ENCODE measurements around the gene GNAI2. TPM values are rescaled to one million over a fixed set of nuclear protein-coding genes. Genes with fewer than 3 reads are reported as not detected.

Gene GNAI2
- total and polyA plus RNA-seq, 7 experiments from 2014 or later, result 225 to 527 (median 397) TPM

DNA sequence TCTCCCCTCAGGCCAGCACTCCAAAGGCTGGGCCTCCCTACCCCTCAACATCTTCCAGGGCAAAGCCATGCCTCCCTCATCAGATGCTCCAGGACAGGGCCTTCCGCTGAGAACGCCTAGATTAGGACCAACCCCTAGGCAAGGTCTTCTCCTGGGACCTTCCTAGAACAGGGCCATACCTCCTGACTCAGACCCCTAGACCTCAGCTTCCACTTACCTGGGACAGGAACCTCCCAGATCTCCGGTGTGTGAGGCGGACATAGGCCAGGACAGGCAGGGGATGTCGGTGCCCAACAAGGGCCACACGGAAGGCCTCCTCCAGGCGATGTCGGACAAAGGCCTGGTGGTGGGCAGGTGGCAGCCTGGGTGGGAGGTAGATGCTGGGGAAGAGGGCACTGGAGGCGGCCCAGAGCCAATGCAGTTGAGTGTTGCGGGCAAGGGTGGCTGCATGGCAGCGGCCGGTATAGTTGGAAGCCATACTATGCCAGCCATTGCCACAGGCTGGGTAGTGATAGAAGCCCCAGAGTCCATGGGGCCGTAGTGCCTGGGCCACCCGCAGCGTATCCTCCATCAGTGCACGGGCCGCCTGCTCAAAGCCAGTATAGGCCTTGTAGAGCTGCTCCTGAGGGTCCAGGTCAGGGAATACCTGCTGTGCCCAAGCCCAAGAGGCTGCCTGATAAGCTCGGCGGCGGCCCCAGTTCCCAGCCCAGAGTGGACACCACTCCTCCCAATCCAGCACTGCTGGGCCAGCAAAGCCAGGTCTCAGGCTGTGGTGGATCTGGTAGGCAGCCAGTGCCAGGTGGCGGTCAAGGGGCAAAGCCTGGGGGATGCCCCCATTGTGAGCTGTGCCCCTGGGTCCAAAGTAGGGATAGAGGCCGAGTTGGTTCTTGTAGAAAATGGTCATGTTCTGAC lies 58.7 kb downstream of the GNAI2 start:
- POLR2A ChIA-PET, result interaction anchor here (0.8 to 3.1 kb wide), 3 partner anchors 43 to 56 kb away, joined by 3 to 18 read pairs (median 3); partner anchors contain the start of genes CYB561D2 and NPRL2
- H3K27ac ChIP-seq (ENCODE audit: low read depth, low read length), result no peak overlapping the region
- H3K27ac Mint-ChIP-seq, result peak overlapping the region in 3 of 9 donors; percentile 44 to 63 (median 52)
- H3K36me3 ChIP-seq (ENCODE audit: control insufficient read depth in 2 of 3, insufficient read depth in 3 of 3, low read length in 3 of 3), result peaks cover 0 to 22% (median 0%) of the 10 kb centered on the region in 3 experiments
- no peaks in the 10 kb centered on the region for H3K27me3 Mint-ChIP-seq
- no peaks in the 10 kb centered on the region for H3K27me3 ChIP-seq (ENCODE audit: control insufficient read depth in 2 of 2, insufficient read depth in 2 of 2, low read length in 2 of 2)
- H3K4me1 Mint-ChIP-seq, result peaks cover 21 to 39% (median 32%) of the 10 kb centered on the region in 7 donors
- no peak overlapping the region for H3K4me3 ChIP-seq (ENCODE audit: low read length)
- intact Hi-C loops (cut with micrococcal nuclease), result loop anchor here (5.0 to 10.0 kb wide), 9 partner anchors 210 to 1820 kb away; partner anchors contain the start of genes APEH (in 1 of the 2), CISH (in 1 of the 2), DUSP7 (in 1 of the 2) and INKA1 (in 1 of the 2)
- H3K9me3 Mint-ChIP-seq, result no peaks in the 10 kb centered on the region
- no peak overlapping the region for H3K4me3 Mint-ChIP-seq
- peaks cover 24 to 27% of the 10 kb centered on the region in 2 donors for H3K4me1 ChIP-seq (ENCODE audit: control insufficient read depth in 2 of 2, insufficient read depth in 2 of 2, low read length in 2 of 2)
- H3K36me3 Mint-ChIP-seq, result peaks cover 0 to 1% (median 0%) of the 10 kb centered on the region in 5 donors
- ATAC-seq, result no peak
- CTCF ChIA-PET, result no interaction called here
- no peak for DNase-seq
- H3K9me3 ChIP-seq (ENCODE audit: control insufficient read depth in 2 of 3, low read length in 3 of 3), result no peaks in the 10 kb centered on the region

- Histone ChIP-seq H3K36me3 (ENCODE audit: control insufficient read depth in 2 of 3, insufficient read depth in 3 of 3, low read length in 3 of 3) (peaks cover 0 to 14% (median 0%) of the 10 kb centered on the region in 3 experiments), H3K4me1 (ENCODE audit: control insufficient read depth in 2 of 2, insufficient read depth in 2 of 2, low read length in 2 of 2) (peaks cover 32 to 34% of the 10 kb centered on the region in 2 donors), H3K27me3 (ENCODE audit: control insufficient read depth in 2 of 2, insufficient read depth in 2 of 2, low read length in 2 of 2) (no peaks in the 10 kb centered on the region), H3K27ac (ENCODE audit: low read depth, low read length) (no peak overlapping the region), H3K9me3 (ENCODE audit: control insufficient read depth in 2 of 3, low read length in 3 of 3) (no peaks in the 10 kb centered on the region), H3K4me3 (ENCODE audit: low read length) (no peak overlapping the region)
- intact Hi-C loops (cut with micrococcal nuclease), result loop anchor here (5.0 to 10.0 kb wide), 9 partner anchors 211 to 1821 kb away; partner anchors contain the start of genes APEH (in 1 of the 2), CISH (in 1 of the 2), DUSP7 (in 1 of the 2) and INKA1 (in 1 of the 2)
- CTCF ChIA-PET, result interaction anchor here (1.0 kb wide), 1 partner anchor 67 kb away, joined by 3 read pairs; no protein-coding TSS in a partner anchor
- Mint-ChIP-seq H3K27me3 (no peaks in the 10 kb centered on the region), H3K36me3 (peaks cover 0 to 1% (median 0%) of the 10 kb centered on the region in 5 donors), H3K4me1 (peaks cover 28 to 48% (median 38%) of the 10 kb centered on the region in 7 donors), H3K27ac (peak overlapping the region in 4 of 9 donors; percentile 28 to 95 (median 47)), H3K9me3 (no peaks in the 10 kb centered on the region), H3K4me3 (peak overlapping the region in 1 of 10 donors; percentile 56)
- POLR2A ChIA-PET, result interaction anchor here (0.9 to 1.3 kb wide), 2 partner anchors 32 to 55 kb away, joined by 3 to 4 read pairs; partner anchors contain the start of genes CYB561D2, NPRL2 and TUSC2
- ATAC-seq (no peak), DNase-seq (no peak)
Measured at GRCh38 chr3:50295553-50296431, 59.8 kb downstream of the GNAI2 start.

GRCh38 chr3:50296721-50297383 lies 60.8 kb downstream of the GNAI2 start:
- no peaks in the 10 kb centered on the region for H3K9me3 Mint-ChIP-seq
- peaks cover 0 to 1% (median 0%) of the 10 kb centered on the region in 5 donors for H3K36me3 Mint-ChIP-seq
- POLR2A ChIA-PET, result interaction anchor here (1.1 to 3.9 kb wide), 3 partner anchors 18 to 31 kb away, joined by 3 to 31 read pairs (median 4); partner anchors contain the start of genes LSMEM2 and TUSC2
- H3K4me1 Mint-ChIP-seq, result peaks cover 22 to 45% (median 31%) of the 10 kb centered on the region in 7 donors
- Histone ChIP-seq H3K4me1 (ENCODE audit: control insufficient read depth in 2 of 2, insufficient read depth in 2 of 2, low read length in 2 of 2) (peaks cover 24 to 25% of the 10 kb centered on the region in 2 donors), H3K9me3 (ENCODE audit: control insufficient read depth in 2 of 3, low read length in 3 of 3) (no peaks in the 10 kb centered on the region), H3K36me3 (ENCODE audit: control insufficient read depth in 2 of 3, insufficient read depth in 3 of 3, low read length in 3 of 3) (peaks cover 0 to 11% (median 0%) of the 10 kb centered on the region in 3 experiments), H3K27me3 (ENCODE audit: control insufficient read depth in 2 of 2, insufficient read depth in 2 of 2, low read length in 2 of 2) (no peaks in the 10 kb centered on the region), H3K27ac (ENCODE audit: low read depth, low read length) (no peak overlapping the region), H3K4me3 (ENCODE audit: low read length) (no peak overlapping the region)
- peak overlapping the region in 4 of 9 donors; percentile 28 to 95 (median 62) for H3K27ac Mint-ChIP-seq
- CTCF ChIA-PET, result interaction anchor here (1.2 kb wide), 1 partner anchor 50 kb away, joined by 4 read pairs; no protein-coding TSS in a partner anchor
- intact Hi-C loops (cut with micrococcal nuclease), result loop anchor here (5.0 to 10.0 kb wide), 9 partner anchors 212 to 1822 kb away; partner anchors contain the start of genes APEH (in 1 of the 2), CISH (in 1 of the 2), DUSP7 (in 1 of the 2) and INKA1 (in 1 of the 2)
- ATAC-seq, result no peak
- peak overlapping the region in 1 of 10 donors; percentile 42 for H3K4me3 Mint-ChIP-seq
- DNase-seq, result no peak
- H3K27me3 Mint-ChIP-seq, result no peaks in the 10 kb centered on the region

- Mint-ChIP-seq H3K4me1 (peaks cover 21 to 43% (median 28%) of the 10 kb centered on the region in 7 donors), H3K9me3 (no peaks in the 10 kb centered on the region), H3K27me3 (no peaks in the 10 kb centered on the region), H3K4me3 (peak overlapping the region in 7 of 10 donors; percentile 27 to 99 (median 85)), H3K27ac (peak overlapping the region in 6 of 9 donors; percentile 28 to 99 (median 97)), H3K36me3 (peaks cover 0 to 1% (median 0%) of the 10 kb centered on the region in 5 donors)
- Histone ChIP-seq H3K4me1 (ENCODE audit: control insufficient read depth in 2 of 2, insufficient read depth in 2 of 2, low read length in 2 of 2) (peaks cover 24 to 25% of the 10 kb centered on the region in 2 donors), H3K27me3 (ENCODE audit: control insufficient read depth in 2 of 2, insufficient read depth in 2 of 2, low read length in 2 of 2) (no peaks in the 10 kb centered on the region), H3K4me3 (ENCODE audit: low read length) (no peak overlapping the region), H3K27ac (ENCODE audit: low read depth, low read length) (peak overlapping the region; percentile 86), H3K36me3 (ENCODE audit: control insufficient read depth in 2 of 3, insufficient read depth in 3 of 3, low read length in 3 of 3) (peaks cover 0 to 7% (median 0%) of the 10 kb centered on the region in 3 experiments), H3K9me3 (ENCODE audit: control insufficient read depth in 2 of 3, low read length in 3 of 3) (no peaks in the 10 kb centered on the region)
- DNase-seq, result no peak
- ATAC-seq, result no peak
- ChIA-PET POLR2A (interaction anchor here (1.1 to 4.8 kb wide), 5 partner anchors 13 to 53 kb away, joined by 3 to 41 read pairs (median 24); partner anchors contain the start of genes CYB561D2, LSMEM2, NPRL2 and TUSC2), CTCF (interaction anchor here (1.2 kb wide), 1 partner anchor 51 kb away, joined by 4 read pairs; no protein-coding TSS in a partner anchor)
- intact Hi-C loops (cut with micrococcal nuclease), result loop anchor here (5.0 to 10.0 kb wide), 9 partner anchors 213 to 1823 kb away; partner anchors contain the start of genes APEH (in 1 of the 2), CISH (in 1 of the 2), DUSP7 (in 1 of the 2) and INKA1 (in 1 of the 2)
Measured at GRCh38 chr3:50297384-50297775, 61.4 kb downstream of the GNAI2 start.

Data from naive thymus-derived CD4-positive, alpha-beta T cell (primary cell).